SK-N-SH treated with all-trans-retinoic acid at 6 μM for 48 hours (cell line): ENCODE measurements around the gene COL19A1.

Experiments
- ATAC-seq: fragments of 200-7000 bp; cut with Tn5 transposase; 3 replicates; pipeline ENCODE4 v1.9.1; 2020; ENCODE audit warnings: mild to moderate bottlenecking, moderate library complexity
- ARNTL ChIP-seq: fragments of 450-650 bp; formaldehyde crosslinking; IDR thresholded peaks from 2 replicates; pipeline ENCODE4 v1.5.0; 2020; ENCODE audit warnings: low read depth, mild to moderate bottlenecking, moderate library complexity, borderline replicate concordance
- BACH2 ChIP-seq: fragments of 250-450 bp; sonication (Bioruptor Pico); IDR thresholded peaks from 2 replicates; pipeline ENCODE4 v1.9.0; 2021; ENCODE audit warnings: mild to moderate bottlenecking, borderline replicate concordance
- CSDC2 ChIP-seq: fragments of 250-450 bp; sonication (Bioruptor Pico); IDR thresholded peaks from 2 replicates; pipeline ENCODE4 v1.5.0; 2020; ENCODE audit warnings: mild to moderate bottlenecking, moderate library complexity
- CSRNP3 ChIP-seq: fragments of 250-450 bp; sonication (Bioruptor Pico); IDR thresholded peaks from 2 replicates; pipeline ENCODE4 v1.5.1; 2021; ENCODE audit warnings: mild to moderate bottlenecking, moderate library complexity
- ESRRG ChIP-seq: fragments of 250-450 bp; sonication (Bioruptor Pico); IDR thresholded peaks from 2 replicates; pipeline ENCODE4 v1.6.1; 2021; ENCODE audit warnings: mild to moderate bottlenecking
- GLIS3 ChIP-seq: fragments of 250-450 bp; sonication (Bioruptor Pico); IDR thresholded peaks from 2 replicates; pipeline ENCODE4 v1.5.0; 2020; ENCODE audit warnings: mild to moderate bottlenecking, moderate library complexity
- ISL1 ChIP-seq: fragments of 250-450 bp; sonication (Bioruptor Pico); IDR thresholded peaks from 2 replicates; pipeline ENCODE4 v2.1.2; 2022; ENCODE audit warnings: mild to moderate bottlenecking, moderate library complexity
- OSR1 ChIP-seq: fragments of 250-450 bp; sonication (Bioruptor Pico); IDR thresholded peaks from 2 replicates; pipeline ENCODE4 v1.8.0; 2022; ENCODE audit warnings: moderate library complexity, mild to moderate bottlenecking, inconsistent platforms
- POU6F1 ChIP-seq: fragments of 250-450 bp; sonication (Bioruptor Pico); IDR thresholded peaks from 2 replicates; pipeline ENCODE4 v1.8.0; 2021; ENCODE audit warnings: low read depth, mild to moderate bottlenecking, moderate library complexity, borderline replicate concordance
- PPARA ChIP-seq: fragments of 250-450 bp; sonication (Bioruptor Pico); IDR thresholded peaks from 2 replicates; pipeline ENCODE4 v1.5.0; 2020; ENCODE audit warnings: mild to moderate bottlenecking, borderline replicate concordance
- SNAI2 ChIP-seq: fragments of 250-450 bp; sonication (Bioruptor Pico); IDR thresholded peaks from 2 replicates; pipeline ENCODE4 v1.5.0; 2020; ENCODE audit warnings: mild to moderate bottlenecking, moderate library complexity
- TCF4 ChIP-seq: fragments of 250-450 bp; sonication (Bioruptor Pico); IDR thresholded peaks from 2 replicates; pipeline ENCODE4 v1.8.0; 2021; ENCODE audit warnings: mild to moderate bottlenecking, moderate library complexity, borderline replicate concordance
- TOX ChIP-seq: fragments of 250-450 bp; sonication (Bioruptor Pico); IDR thresholded peaks from 2 replicates; pipeline ENCODE4 v1.8.0; 2021; ENCODE audit warnings: mild to moderate bottlenecking, moderate library complexity, borderline replicate concordance
- ZC3H10 ChIP-seq: fragments of 250-450 bp; sonication (Bioruptor Pico); IDR thresholded peaks from 2 replicates; pipeline ENCODE4 v1.5.1; 2021; ENCODE audit warnings: mild to moderate bottlenecking, moderate library complexity
- ZFP30 ChIP-seq: fragments of 450-650 bp; formaldehyde crosslinking; IDR thresholded peaks from 2 replicates; pipeline ENCODE4 v1.5.0; 2022; ENCODE audit warnings: mild to moderate bottlenecking, moderate library complexity
- TF ChIP-seq, protein P1 (sequence below): fragments of 250-450 bp; sonication (Bioruptor Pico); IDR thresholded peaks from 2 replicates; pipeline ENCODE4 v1.8.0; 2020; ENCODE audit warnings: mild to moderate bottlenecking, moderate library complexity, borderline replicate concordance

The COL19A1 gene

DNA sequence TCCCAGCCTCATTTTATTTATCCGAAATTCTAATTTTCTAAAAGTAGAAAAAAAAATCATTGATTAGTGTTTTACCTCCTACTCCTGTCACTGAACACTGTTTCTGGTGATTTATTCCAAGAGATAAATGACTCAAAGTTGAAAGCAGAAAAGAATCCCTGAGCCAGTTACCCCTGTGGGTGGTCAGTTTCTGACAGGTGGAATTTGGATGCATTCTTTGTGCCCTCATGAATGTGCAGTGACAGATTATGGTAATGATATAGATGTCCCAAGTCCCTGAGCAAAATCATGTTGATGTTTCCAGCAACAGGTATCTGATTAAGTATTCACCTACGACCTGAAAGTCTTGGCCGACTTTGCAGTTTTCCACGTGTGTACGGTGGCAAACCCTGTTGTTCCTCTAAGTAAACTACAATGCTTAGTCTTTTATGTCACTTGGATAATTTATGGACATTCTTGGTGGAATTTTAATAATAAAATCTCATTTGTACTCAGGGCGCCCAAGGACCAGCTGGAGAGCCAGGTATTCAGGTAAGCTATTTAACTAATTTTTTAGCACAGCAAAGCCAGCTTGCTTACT lies 282.9 kb downstream of the COL19A1 start:
- TF ChIP-seq ESRRG (no peak), PPARA (CRISPR knock-in tag) (no peak), GLIS3 (CRISPR knock-in tag) (no peak), POU6F1 (CRISPR knock-in tag) (no peak), ARNTL (CRISPR knock-in tag) (no peak), CSRNP3 (CRISPR knock-in tag) (no peak), TCF4 (CRISPR knock-in tag) (no peak)
- TF ChIP-seq, protein P1, sequence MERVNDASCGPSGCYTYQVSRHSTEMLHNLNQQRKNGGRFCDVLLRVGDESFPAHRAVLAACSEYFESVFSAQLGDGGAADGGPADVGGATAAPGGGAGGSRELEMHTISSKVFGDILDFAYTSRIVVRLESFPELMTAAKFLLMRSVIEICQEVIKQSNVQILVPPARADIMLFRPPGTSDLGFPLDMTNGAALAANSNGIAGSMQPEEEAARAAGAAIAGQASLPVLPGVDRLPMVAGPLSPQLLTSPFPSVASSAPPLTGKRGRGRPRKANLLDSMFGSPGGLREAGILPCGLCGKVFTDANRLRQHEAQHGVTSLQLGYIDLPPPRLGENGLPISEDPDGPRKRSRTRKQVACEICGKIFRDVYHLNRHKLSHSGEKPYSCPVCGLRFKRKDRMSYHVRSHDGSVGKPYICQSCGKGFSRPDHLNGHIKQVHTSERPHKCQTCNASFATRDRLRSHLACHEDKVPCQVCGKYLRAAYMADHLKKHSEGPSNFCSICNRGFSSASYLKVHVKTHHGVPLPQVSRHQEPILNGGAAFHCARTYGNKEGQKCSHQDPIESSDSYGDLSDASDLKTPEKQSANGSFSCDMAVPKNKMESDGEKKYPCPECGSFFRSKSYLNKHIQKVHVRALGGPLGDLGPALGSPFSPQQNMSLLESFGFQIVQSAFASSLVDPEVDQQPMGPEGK, result no peak
- ATAC-seq, result no peak

DNA sequence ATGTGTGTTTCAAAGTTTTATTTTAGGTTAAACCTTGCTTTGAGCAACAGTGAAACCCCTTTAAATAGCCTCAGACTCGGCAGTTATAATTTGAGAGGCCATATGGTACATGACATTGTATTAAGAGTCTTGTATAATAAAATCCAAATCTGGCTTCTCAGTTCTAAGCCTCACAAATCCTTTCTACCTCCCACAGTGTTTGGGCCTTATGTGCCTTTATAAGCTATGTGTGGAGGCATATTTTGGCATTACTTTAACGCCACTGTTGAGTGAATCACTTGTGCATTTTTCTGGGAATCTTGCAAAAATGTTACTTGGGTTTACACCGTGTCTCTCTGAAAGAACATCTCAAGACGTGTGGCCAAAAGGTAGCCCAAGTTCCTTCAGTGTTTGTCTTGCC lies 284.2 kb downstream of the COL19A1 start:
- no peak for ATAC-seq
- TF ChIP-seq, protein P1, result no peak
- TF ChIP-seq ZFP30 (CRISPR knock-in tag), result no peak
- TF ChIP-seq POU6F1 (CRISPR knock-in tag), result no peak
- no peak for TF ChIP-seq ZC3H10
- TF ChIP-seq BACH2, result no peak
- TF ChIP-seq ISL1 (CRISPR knock-in tag), result no peak
- no peak for TF ChIP-seq ESRRG
- TF ChIP-seq PPARA (CRISPR knock-in tag), result no peak
- no peak for TF ChIP-seq TOX (CRISPR knock-in tag)
- TF ChIP-seq TCF4 (CRISPR knock-in tag), result no peak
- TF ChIP-seq CSDC2 (CRISPR knock-in tag), result no peak
- TF ChIP-seq ARNTL (CRISPR knock-in tag), result no peak
- TF ChIP-seq, all 23 proteins: peak for 0

GRCh38 chr6:70151616-70152015 lies 285.3 kb downstream of the COL19A1 start:
- ATAC-seq, result peak; percentile 79
- TF ChIP-seq ESRRG (no peak), POU6F1 (CRISPR knock-in tag) (no peak), TCF4 (CRISPR knock-in tag) (no peak)

GRCh38 chr6:70152786-70153185 lies 286.4 kb downstream of the COL19A1 start:
- ATAC-seq, result no peak
- TF ChIP-seq ZFP30 (CRISPR knock-in tag), result no peak
- no peak for TF ChIP-seq SNAI2 (CRISPR knock-in tag)
- no peak for TF ChIP-seq OSR1
- TF ChIP-seq ESRRG, result no peak
- TF ChIP-seq CSDC2 (CRISPR knock-in tag), result no peak
